Measurements from ENCODE around the gene AK2. TPM values are rescaled to one million over a fixed set of nuclear protein-coding genes. Genes with fewer than 3 reads are reported as not detected.

AK2 gene
- total and polyA plus RNA-seq, 9 donors = 52.9 to 150 (median 115) TPM

DNA sequence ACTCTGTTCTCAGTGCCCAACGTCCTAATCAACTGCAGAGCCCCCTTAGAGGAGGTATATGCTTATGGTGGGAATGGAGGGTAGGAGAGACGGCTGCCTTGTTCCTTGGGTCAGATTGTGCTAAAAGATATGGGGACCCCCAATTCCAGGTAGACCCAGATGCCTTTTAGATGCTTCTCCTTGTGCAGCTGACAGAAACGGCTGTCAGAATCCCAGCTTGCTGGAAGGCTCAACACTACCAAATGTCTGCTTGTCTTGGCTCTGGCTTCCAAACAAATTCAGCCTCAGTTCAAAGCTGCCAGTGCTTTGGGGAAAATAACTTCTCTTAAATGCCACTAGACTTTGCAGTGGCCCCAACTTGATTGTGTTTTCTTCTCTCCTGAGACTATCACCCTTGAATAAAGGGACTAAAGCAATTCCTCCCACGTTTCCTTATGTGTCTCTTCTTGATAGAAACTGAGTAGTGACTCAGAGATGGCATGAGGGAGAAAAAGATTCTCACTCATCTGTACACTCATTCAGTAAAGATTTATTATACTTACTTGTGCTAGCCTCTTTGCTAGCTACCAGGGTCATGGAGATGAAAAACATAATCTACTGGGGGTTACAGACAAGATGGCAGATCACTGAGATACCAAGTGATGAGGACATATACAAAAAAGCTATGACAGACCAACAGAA is 68.7 kb downstream of the AK2 start:
- H3K36me3 ChIP-seq = no peaks in the 10 kb centered on the region
- WGBS, 3 donors = 45 to 51% (median 46%) methylated on average over 4 of the region's 4 CpGs
- TF ChIP-seq POLR2A (IDR thresholded peaks at IDR 0.05) (no peak), EP300 (IDR thresholded peaks at IDR 0.05) (no peak)
- TF ChIP-seq, protein P1, sequence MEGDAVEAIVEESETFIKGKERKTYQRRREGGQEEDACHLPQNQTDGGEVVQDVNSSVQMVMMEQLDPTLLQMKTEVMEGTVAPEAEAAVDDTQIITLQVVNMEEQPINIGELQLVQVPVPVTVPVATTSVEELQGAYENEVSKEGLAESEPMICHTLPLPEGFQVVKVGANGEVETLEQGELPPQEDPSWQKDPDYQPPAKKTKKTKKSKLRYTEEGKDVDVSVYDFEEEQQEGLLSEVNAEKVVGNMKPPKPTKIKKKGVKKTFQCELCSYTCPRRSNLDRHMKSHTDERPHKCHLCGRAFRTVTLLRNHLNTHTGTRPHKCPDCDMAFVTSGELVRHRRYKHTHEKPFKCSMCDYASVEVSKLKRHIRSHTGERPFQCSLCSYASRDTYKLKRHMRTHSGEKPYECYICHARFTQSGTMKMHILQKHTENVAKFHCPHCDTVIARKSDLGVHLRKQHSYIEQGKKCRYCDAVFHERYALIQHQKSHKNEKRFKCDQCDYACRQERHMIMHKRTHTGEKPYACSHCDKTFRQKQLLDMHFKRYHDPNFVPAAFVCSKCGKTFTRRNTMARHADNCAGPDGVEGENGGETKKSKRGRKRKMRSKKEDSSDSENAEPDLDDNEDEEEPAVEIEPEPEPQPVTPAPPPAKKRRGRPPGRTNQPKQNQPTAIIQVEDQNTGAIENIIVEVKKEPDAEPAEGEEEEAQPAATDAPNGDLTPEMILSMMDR (IDR thresholded peaks at IDR 0.05) = no peak
- no peak overlapping the region for H3K4me3 ChIP-seq
- H3K27ac ChIP-seq = no peak overlapping the region
- intact Hi-C loops (cut with DNase I) = no loop called here
- H3K9me3 ChIP-seq = no peaks in the 10 kb centered on the region
- no peak for DNase-seq
- no peaks in the 10 kb centered on the region for H3K27me3 ChIP-seq
- H3K4me1 ChIP-seq (ENCODE audit: insufficient read depth) = peaks cover 2% of the 10 kb centered on the region

DNA sequence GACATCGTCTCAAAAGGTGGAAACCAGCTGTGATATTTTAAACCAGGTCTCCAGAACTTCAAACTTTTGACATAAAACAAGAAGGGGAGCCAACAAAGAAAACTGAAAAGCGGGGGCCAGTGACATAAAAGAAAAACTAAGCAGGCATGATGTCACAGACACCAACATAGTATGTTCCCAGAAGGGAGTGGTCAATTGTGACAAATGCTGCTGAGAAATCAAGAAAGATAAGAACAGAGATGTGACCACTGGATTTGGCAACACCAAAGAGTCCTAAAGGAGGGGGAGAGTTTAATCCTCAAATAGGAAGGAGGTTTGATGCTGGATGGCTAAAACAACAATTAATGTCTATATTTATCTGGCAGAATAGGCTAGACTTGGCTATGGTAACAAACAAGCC is 69.8 kb downstream of the AK2 start:
- Histone ChIP-seq H3K4me3 (no peak overlapping the region), H3K27ac (no peak overlapping the region), H3K9me3 (no peaks in the 10 kb centered on the region), H3K36me3 (no peaks in the 10 kb centered on the region), H3K4me1 (ENCODE audit: insufficient read depth) (peaks cover 10% of the 10 kb centered on the region), H3K27me3 (no peaks in the 10 kb centered on the region)
- DNase-seq = no peak
- no peak for TF ChIP-seq POLR2A (IDR thresholded peaks at IDR 0.05)
- TF ChIP-seq EP300 (IDR thresholded peaks at IDR 0.05) = no peak
- TF ChIP-seq, protein P1 (IDR thresholded peaks at IDR 0.05) = no peak
- 77 to 88% (median 86%) methylated on average over 2 of the region's 2 CpGs for WGBS, 3 donors
- intact Hi-C loops (cut with DNase I) = no loop called here

DNA sequence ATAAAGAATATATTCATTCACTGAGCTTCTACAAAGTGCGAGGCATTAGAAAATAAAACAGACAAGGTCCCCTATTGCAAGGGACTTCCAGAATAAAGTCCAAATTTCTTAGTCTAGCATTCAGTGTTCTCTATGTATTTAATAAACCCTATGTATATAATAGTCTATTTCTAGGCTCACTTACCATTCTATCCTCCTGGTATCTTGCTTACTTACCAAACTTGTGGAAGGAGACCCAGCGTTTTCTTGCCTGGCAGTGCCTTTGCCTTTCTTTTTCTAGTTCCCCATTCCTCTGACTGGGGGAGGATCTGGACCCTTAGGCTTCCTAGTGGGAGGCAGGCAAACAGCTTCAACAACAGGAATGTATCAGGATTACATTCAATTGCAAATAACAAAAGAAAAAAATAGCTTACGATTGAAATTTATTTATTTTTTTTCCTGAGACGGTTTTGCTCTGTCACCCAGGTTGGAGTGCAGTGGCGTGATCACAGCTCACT is 71.4 kb downstream of the AK2 start:
- no peaks in the 10 kb centered on the region for H3K36me3 ChIP-seq
- H3K9me3 ChIP-seq = no peaks in the 10 kb centered on the region
- H3K4me3 ChIP-seq = peak overlapping the region; percentile 75
- intact Hi-C loops (cut with DNase I) = no loop called here
- peaks cover 16% of the 10 kb centered on the region for H3K4me1 ChIP-seq (ENCODE audit: insufficient read depth)
- H3K27me3 ChIP-seq = no peaks in the 10 kb centered on the region
- peak overlapping the region in 1 of 2 donors; percentile 91 for H3K27ac ChIP-seq
- WGBS, 3 donors = 33 to 43% (median 34%) methylated on average over 5 of the region's 5 CpGs
- no peak for TF ChIP-seq EP300 (IDR thresholded peaks at IDR 0.05)
- DNase-seq = no peak

DNA sequence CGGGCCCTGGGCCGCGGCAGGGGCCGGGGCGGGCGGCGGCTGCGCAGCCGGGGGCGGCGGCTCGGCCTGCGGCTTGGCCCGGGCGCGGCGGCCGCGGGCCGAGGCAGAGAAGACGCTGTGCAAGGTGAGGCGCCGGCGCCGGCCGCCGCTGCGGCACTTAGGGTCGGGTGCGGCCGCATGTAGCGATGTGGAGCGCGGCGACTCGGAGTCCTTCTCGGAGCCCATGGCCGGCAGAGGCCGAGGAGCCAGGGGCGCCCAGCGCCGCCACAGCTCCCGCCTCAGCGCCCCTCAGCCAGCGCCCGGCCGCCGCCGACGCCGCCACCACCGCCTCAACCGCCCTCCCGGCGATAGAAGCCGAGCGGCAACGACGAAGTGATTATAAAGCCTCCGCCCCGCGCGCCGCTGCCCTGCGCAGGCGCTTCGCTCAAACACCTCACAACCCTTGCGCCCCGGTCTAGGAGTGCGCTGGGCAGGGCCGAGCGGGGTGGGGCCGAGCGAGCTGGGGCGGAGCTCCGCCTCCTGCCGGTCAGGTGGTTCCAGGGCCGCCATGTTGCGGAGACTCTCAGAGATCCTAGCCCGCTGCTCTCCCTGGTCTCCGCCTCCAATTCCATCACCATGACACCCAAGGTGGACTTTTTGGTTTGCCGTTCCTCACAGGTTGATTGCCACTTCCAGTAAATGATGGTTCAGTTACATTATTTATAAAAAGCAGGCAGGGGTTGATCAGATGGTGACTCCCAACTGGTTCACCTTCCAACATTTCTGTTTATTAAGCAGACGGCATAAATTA is 72.0 kb downstream of the AK2 start, which contains the start of gene RNF19B:
TSS of gene RNF19B (minus strand) at position 349 of the 790 bp plus-strand sequence. CDS start at position 225, 124 bp downstream.
- WGBS, 3 donors = 0 to 2% (median 1%) methylated on average over 37 to 83 of the region's 83 CpGs
- Histone ChIP-seq H3K9me3 (no peaks in the 10 kb centered on the region), H3K4me1 (ENCODE audit: insufficient read depth) (peaks cover 16% of the 10 kb centered on the region), H3K36me3 (no peaks in the 10 kb centered on the region), H3K27me3 (no peaks in the 10 kb centered on the region), H3K27ac (peak within 1 kb of the TSS; percentile 91 to 92), H3K4me3 (peak within 1 kb of the TSS; percentile 75)
- TF ChIP-seq POLR2A (IDR thresholded peaks at IDR 0.05) = peak; percentile 95
- no peak for TF ChIP-seq EP300 (IDR thresholded peaks at IDR 0.05)
- TF ChIP-seq, protein P1 (IDR thresholded peaks at IDR 0.05) = peak in 1 of 3 donors; percentile 49
- intact Hi-C loops (cut with DNase I) = no loop called here
- peak; percentile 91 to 96 (median 94) for DNase-seq
